Neural cell (in vitro differentiated cells): ENCODE data around the gene TMEM11. TPM values are rescaled to one million over a fixed set of nuclear protein-coding genes. Genes with fewer than 3 reads are reported as not detected.

ENCODE experiments used
- H2AFZ ChIP-seq: fragments of 200-600, 300-800 bp; sonication (generic), shearing (Covaris generic); 2 replicates; pipeline ENCODE4 v1.6.0; 2014; ENCODE audit warnings: low read depth, mild to moderate bottlenecking, antibody characterized with exemption, low read length, moderate library complexity
- H3F3A ChIP-seq: fragments of 200-600 bp; shearing (Covaris generic); 2 replicates; pipeline ENCODE4 v1.6.1; 2016; ENCODE audit warnings: mild to moderate bottlenecking, moderate library complexity, mixed read lengths, antibody characterized with exemption, low read length; ENCODE audit not compliant: insufficient read depth, poor library complexity, severe bottlenecking
- H3K27ac ChIP-seq: fragments of 200-600, 300-800 bp; sonication (generic), shearing (Covaris generic); 2 replicates; pipeline ENCODE4 v1.5.1; 2014; ENCODE audit warnings: mild to moderate bottlenecking, low read length, moderate library complexity
- H3K27me3 ChIP-seq: fragments of 300-800, 200-600 bp; sonication (generic), shearing (Covaris generic); 2 replicates; pipeline ENCODE4 v1.6.0; 2014; ENCODE audit warnings: mild to moderate bottlenecking, low read depth, low read length, moderate library complexity; ENCODE audit not compliant: insufficient read depth
- H3K36me3 ChIP-seq: fragments of 300-800, 200-600 bp; sonication (generic), shearing (Covaris generic); 2 replicates; pipeline ENCODE4 v1.5.1; 2014; ENCODE audit warnings: mild to moderate bottlenecking, antibody characterized with exemption, low read length, moderate library complexity; ENCODE audit not compliant: insufficient read depth
- H3K4me2 ChIP-seq: fragments of 300-800, 200-600 bp; sonication (generic), shearing (Covaris generic); 2 replicates; pipeline ENCODE4 v1.6.0; 2014; ENCODE audit warnings: mild to moderate bottlenecking, low read length
- H3K4me3 ChIP-seq: fragments of 300-800, 200-600 bp; sonication (generic), shearing (Covaris generic); 2 replicates; pipeline ENCODE4 v1.5.1; 2014; ENCODE audit warnings: mild to moderate bottlenecking, low read length, moderate library complexity
- H3K79me2 ChIP-seq: fragments of 200-600 bp; shearing (Covaris generic); replicated peaks from 2 replicates; pipeline ENCODE4 v1.6.0; 2014; ENCODE audit warnings: mild to moderate bottlenecking, low read length, moderate library complexity; ENCODE audit not compliant: insufficient read depth
- H3K9ac ChIP-seq: fragments of 300-800, 200-600 bp; sonication (generic), shearing (Covaris generic); 2 replicates; pipeline ENCODE4 v1.6.1; 2016; ENCODE audit warnings: mild to moderate bottlenecking, low read length, mixed read lengths
- H3K9me2 ChIP-seq: fragments of 200-600 bp; shearing (Covaris generic); 2 replicates; pipeline ENCODE4 v1.6.1; 2016; ENCODE audit warnings: mild to moderate bottlenecking, low read length, mixed read lengths; ENCODE audit not compliant: insufficient read depth
- H3K9me3 ChIP-seq: fragments of 200-600, 300-800 bp; sonication (generic), shearing (Covaris generic); 2 replicates; pipeline ENCODE4 v1.6.1; 2016; ENCODE audit warnings: mild to moderate bottlenecking, mixed run types, low read length, moderate library complexity, mixed read lengths
- H4K20me1 ChIP-seq: fragments of 200-600 bp; shearing (Covaris generic); 2 replicates; pipeline ENCODE4 v1.6.1; 2016; ENCODE audit warnings: mild to moderate bottlenecking, mixed run types; ENCODE audit not compliant: insufficient read depth
- EP300 ChIP-seq: fragments of 450-650 bp; conservative IDR thresholded peaks from 2 replicates; pipeline ENCODE4 v1.6.1; 2014; ENCODE audit warnings: antibody characterized with exemption, mild to moderate bottlenecking, moderate library complexity; ENCODE audit not compliant: poor library complexity, severe bottlenecking
- EZH2 ChIP-seq: fragments of 200-600, 300-800 bp; shearing (Covaris generic), sonication (generic); IDR thresholded peaks from 2 replicates; pipeline ENCODE4 v1.6.1; 2014; ENCODE audit warnings: antibody characterized with exemption, low read length, borderline replicate concordance, mild to moderate bottlenecking; ENCODE audit not compliant: insufficient read depth, poor library complexity, severe bottlenecking
- MXI1 ChIP-seq: fragments of 450-650 bp; conservative IDR thresholded peaks from 2 replicates; pipeline ENCODE4 v1.6.1; 2014; ENCODE audit warnings: antibody characterized with exemption, mild to moderate bottlenecking; ENCODE audit not compliant: poor library complexity, severe bottlenecking
- POLR2AphosphoS5 ChIP-seq: IDR thresholded peaks from 2 replicates; pipeline ENCODE4 v1.6.1; 2012
- RAD21 ChIP-seq: fragments of 450-650 bp; conservative IDR thresholded peaks from 2 replicates; pipeline ENCODE4 v1.6.1; 2014; ENCODE audit warnings: antibody characterized with exemption, mild to moderate bottlenecking, moderate library complexity
- REST ChIP-seq: IDR thresholded peaks from 2 replicates; pipeline ENCODE4 v1.6.1; 2012; ENCODE audit warnings: borderline replicate concordance
- SMC3 ChIP-seq: fragments of 450-650 bp; conservative IDR thresholded peaks from 2 replicates; pipeline ENCODE4 v1.6.1; 2014; ENCODE audit warnings: antibody characterized with exemption, mild to moderate bottlenecking, moderate library complexity; ENCODE audit not compliant: poor library complexity
- TAF1 ChIP-seq: IDR thresholded peaks from 2 replicates; pipeline ENCODE4 v1.6.1; 2012; ENCODE audit warnings: low read depth
- polyA plus RNA-seq: library from polyadenylated mRNA; depleted of rRNA; stranded (reverse); fragments of >200 nt; gene quantifications from 2 replicates; pipeline ENCODE4 v1.2.3, GENCODE V29; 2014
- TF ChIP-seq, protein P1 (sequence below): fragments of 450-650 bp; IDR thresholded peaks from 2 replicates; pipeline ENCODE4 v1.5.1; 2014; ENCODE audit warnings: antibody characterized with exemption, mild to moderate bottlenecking, moderate library complexity; ENCODE audit not compliant: poor library complexity, severe bottlenecking

Gene TMEM11
- polyA plus RNA-seq, 1 donor from 2014 or later = 24.6 TPM

GRCh38 chr17:21250854-21251253 lies 36.9 kb upstream of the TMEM11 start:
- Histone ChIP-seq H3K9me2 (no peaks in the 10 kb centered on the region), H3F3A (no peaks in the 10 kb centered on the region), H2AFZ (no peak overlapping the region), H3K27ac (no peak overlapping the region), H3K36me3 (no peaks in the 10 kb centered on the region), H3K9ac (no peak overlapping the region), H4K20me1 (no peaks in the 10 kb centered on the region), H3K79me2 (peaks cover 9% of the 10 kb centered on the region), H3K9me3 (no peaks in the 10 kb centered on the region), H3K4me2 (no peak overlapping the region), H3K4me3 (no peak overlapping the region), H3K27me3 (no peaks in the 10 kb centered on the region)
- TF ChIP-seq, protein P1, sequence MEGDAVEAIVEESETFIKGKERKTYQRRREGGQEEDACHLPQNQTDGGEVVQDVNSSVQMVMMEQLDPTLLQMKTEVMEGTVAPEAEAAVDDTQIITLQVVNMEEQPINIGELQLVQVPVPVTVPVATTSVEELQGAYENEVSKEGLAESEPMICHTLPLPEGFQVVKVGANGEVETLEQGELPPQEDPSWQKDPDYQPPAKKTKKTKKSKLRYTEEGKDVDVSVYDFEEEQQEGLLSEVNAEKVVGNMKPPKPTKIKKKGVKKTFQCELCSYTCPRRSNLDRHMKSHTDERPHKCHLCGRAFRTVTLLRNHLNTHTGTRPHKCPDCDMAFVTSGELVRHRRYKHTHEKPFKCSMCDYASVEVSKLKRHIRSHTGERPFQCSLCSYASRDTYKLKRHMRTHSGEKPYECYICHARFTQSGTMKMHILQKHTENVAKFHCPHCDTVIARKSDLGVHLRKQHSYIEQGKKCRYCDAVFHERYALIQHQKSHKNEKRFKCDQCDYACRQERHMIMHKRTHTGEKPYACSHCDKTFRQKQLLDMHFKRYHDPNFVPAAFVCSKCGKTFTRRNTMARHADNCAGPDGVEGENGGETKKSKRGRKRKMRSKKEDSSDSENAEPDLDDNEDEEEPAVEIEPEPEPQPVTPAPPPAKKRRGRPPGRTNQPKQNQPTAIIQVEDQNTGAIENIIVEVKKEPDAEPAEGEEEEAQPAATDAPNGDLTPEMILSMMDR = no peak
- TF ChIP-seq EP300 (no peak), EZH2 (no peak), POLR2AphosphoS5 (no peak), TAF1 (no peak), SMC3 (no peak), RAD21 (no peak), REST (no peak), MXI1 (no peak)

DNA sequence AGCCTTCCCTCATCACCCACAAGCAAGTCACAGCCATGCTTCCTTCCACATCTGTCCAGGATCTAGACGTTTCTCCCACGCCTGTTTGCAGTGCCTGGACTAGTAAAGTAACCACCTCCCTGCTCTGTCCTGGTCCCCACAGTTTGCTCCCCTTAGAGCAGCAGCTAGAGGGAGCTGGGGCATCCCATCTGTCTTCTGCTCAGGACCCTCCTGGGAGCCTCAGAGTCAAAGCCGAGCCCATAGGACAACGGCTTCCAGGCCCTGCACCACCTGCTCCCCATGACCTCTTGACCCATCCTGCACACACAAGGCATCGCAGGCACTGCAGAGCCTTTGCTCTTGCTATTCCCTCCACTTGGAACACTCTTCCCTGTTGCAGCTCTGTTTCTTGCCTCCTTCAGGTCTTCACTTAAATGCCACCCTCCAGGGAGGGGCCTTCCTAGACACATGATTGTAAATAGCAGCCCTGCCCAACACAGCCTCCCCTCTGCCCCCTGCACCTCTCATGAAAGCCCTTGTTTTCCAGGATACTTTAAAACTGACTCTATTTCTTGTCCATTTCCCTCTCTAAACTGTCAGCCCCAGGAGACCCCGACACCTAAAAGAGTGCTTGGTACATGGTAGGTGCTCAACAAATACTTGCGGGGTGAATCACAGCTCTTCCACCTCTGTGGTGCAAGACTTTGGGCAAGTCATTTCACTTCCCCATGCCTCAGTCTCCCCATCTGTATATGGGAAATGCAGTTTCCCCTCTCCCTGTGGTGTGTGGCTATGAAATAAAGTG lies 36.2 kb upstream of the TMEM11 start:
- H3K4me2 ChIP-seq = no peak overlapping the region

More for the DNA sequence above, 36.2 kb upstream of the TMEM11 start:
- Histone ChIP-seq H2AFZ (no peak overlapping the region), H3K9me2 (no peaks in the 10 kb centered on the region), H3K4me3 (no peak overlapping the region), H3K9ac (no peak overlapping the region), H4K20me1 (no peaks in the 10 kb centered on the region), H3K9me3 (no peaks in the 10 kb centered on the region), H3K27me3 (no peaks in the 10 kb centered on the region), H3K27ac (no peak overlapping the region), H3K79me2 (peaks cover 9% of the 10 kb centered on the region), H3F3A (no peaks in the 10 kb centered on the region), H3K36me3 (no peaks in the 10 kb centered on the region)
- TF ChIP-seq MXI1 (no peak), POLR2AphosphoS5 (no peak), REST (no peak), EZH2 (no peak), EP300 (no peak), SMC3 (no peak), RAD21 (no peak), TAF1 (no peak)
- TF ChIP-seq, protein P1 = no peak
